Measurements from ENCODE around the gene LZTR1. TPM values are rescaled to one million over a fixed set of nuclear protein-coding genes. Genes with fewer than 3 reads are reported as not detected.

LZTR1 gene
- total and polyA plus RNA-seq, 11 donors, result 18.4 to 41.9 (median 26.6) TPM

DNA sequence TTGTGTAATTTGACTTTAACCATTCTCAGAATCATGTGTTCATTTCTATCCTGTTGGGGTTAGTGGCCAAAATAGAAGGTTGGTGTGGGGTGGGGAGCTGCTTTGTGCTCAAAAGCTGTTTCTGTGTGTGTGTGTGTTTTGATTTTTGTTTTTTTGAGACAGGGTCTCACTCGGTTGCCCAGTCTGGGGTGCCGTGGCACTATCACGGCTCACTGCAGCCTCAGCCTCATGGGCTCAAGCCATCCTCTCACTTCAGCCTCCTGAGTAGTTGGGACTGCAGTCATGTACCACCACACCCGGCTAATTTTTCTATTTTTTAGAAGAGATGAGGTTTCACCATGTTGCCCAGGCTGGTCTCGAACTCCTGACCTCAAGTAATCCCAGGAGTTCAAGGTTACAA lies 33.1 kb upstream of the LZTR1 start:
- Histone ChIP-seq H3K36me3 (peaks cover 0 to 58% (median 40%) of the 10 kb centered on the region in 9 donors), H3K9me3 (no peaks in the 10 kb centered on the region), H3K4me3 (no peak overlapping the region), H3K4me1 (peaks cover 0 to 34% (median 19%) of the 10 kb centered on the region in 12 donors), H3K27ac (no peak overlapping the region), H3K27me3 (no peaks in the 10 kb centered on the region)
- ATAC-seq (no peak), DNase-seq (no peak)
- intact Hi-C loops (cut with DNase I), result loop anchor here in 1 of 10 donors (5.0 kb wide), 1 partner anchor 33 kb away; the partner anchor contains the start of gene LZTR1
- TF ChIP-seq, protein P1, sequence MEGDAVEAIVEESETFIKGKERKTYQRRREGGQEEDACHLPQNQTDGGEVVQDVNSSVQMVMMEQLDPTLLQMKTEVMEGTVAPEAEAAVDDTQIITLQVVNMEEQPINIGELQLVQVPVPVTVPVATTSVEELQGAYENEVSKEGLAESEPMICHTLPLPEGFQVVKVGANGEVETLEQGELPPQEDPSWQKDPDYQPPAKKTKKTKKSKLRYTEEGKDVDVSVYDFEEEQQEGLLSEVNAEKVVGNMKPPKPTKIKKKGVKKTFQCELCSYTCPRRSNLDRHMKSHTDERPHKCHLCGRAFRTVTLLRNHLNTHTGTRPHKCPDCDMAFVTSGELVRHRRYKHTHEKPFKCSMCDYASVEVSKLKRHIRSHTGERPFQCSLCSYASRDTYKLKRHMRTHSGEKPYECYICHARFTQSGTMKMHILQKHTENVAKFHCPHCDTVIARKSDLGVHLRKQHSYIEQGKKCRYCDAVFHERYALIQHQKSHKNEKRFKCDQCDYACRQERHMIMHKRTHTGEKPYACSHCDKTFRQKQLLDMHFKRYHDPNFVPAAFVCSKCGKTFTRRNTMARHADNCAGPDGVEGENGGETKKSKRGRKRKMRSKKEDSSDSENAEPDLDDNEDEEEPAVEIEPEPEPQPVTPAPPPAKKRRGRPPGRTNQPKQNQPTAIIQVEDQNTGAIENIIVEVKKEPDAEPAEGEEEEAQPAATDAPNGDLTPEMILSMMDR (IDR thresholded peaks at IDR 0.05), result no peak
- no peak for TF ChIP-seq POLR2A (IDR thresholded peaks at IDR 0.05)
- 94 to 98% (median 96%) methylated on average over 5 of the region's 5 CpGs for WGBS, 4 donors

- TF ChIP-seq POLR2A (IDR thresholded peaks at IDR 0.05), result no peak
- Histone ChIP-seq H3K4me3 (no peak overlapping the region), H3K9me3 (no peaks in the 10 kb centered on the region), H3K4me1 (peaks cover 0 to 31% (median 17%) of the 10 kb centered on the region in 12 donors), H3K36me3 (peaks cover 0 to 60% (median 40%) of the 10 kb centered on the region in 9 donors), H3K27me3 (no peaks in the 10 kb centered on the region), H3K27ac (no peak overlapping the region)
- ATAC-seq, result no peak
- intact Hi-C loops (cut with DNase I), result loop anchor here in 1 of 10 donors (5.0 kb wide), 1 partner anchor 33 kb away; the partner anchor contains the start of gene LZTR1
- 84 to 88% (median 85%) methylated on average over 13 of the region's 13 CpGs for WGBS, 4 donors
- no peak for DNase-seq
Measured at GRCh38 chr22:20949698-20950183, 32.4 kb upstream of the LZTR1 start.

- Histone ChIP-seq H3K9me3 (no peaks in the 10 kb centered on the region), H3K27me3 (no peaks in the 10 kb centered on the region), H3K27ac (no peak overlapping the region), H3K36me3 (peaks cover 0 to 60% (median 40%) of the 10 kb centered on the region in 9 donors), H3K4me3 (no peak overlapping the region), H3K4me1 (peaks cover 0 to 19% (median 6%) of the 10 kb centered on the region in 12 donors)
- DNase-seq (no peak), ATAC-seq (no peak)
- intact Hi-C loops (cut with DNase I), result no loop called here
- 82 to 89% (median 88%) methylated on average over 10 of the region's 10 CpGs for WGBS, 4 donors
- TF ChIP-seq, protein P1 (IDR thresholded peaks at IDR 0.05), result no peak
- TF ChIP-seq POLR2A (IDR thresholded peaks at IDR 0.05), result no peak
Measured at GRCh38 chr22:20951151-20951931, 30.8 kb upstream of the LZTR1 start.

DNA sequence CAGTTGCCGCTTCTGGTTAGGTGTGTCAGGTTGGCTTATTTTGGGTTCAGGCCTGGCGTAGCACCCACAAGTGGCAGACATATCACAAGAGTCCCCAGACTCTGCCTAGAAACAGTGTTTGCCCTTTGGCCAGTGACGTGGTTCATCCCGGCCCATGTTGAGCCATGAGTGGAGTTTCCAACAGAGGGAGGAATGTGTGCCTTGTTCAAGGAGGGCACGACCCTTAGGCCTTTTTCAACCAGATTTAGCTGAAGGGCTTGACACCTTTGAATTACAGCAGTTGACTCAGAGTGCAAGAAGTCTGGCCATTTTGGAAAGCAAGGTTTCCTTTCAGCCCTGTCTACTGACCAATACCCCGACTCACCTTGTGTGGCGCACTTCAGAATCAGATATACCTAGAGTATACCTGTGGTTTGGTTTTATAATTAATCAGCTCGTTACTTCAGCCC lies 30.1 kb upstream of the LZTR1 start:
- peaks cover 0 to 59% (median 40%) of the 10 kb centered on the region in 9 donors for H3K36me3 ChIP-seq
- ATAC-seq, result no peak
- no peak overlapping the region for H3K27ac ChIP-seq
- intact Hi-C loops (cut with DNase I), result no loop called here
- no peak for TF ChIP-seq POLR2A (IDR thresholded peaks at IDR 0.05)
- TF ChIP-seq, protein P1 (IDR thresholded peaks at IDR 0.05), result no peak
- DNase-seq, result no peak
- H3K4me1 ChIP-seq, result peaks cover 0 to 19% (median 4%) of the 10 kb centered on the region in 12 donors
- H3K27me3 ChIP-seq, result no peaks in the 10 kb centered on the region
- H3K4me3 ChIP-seq, result no peak overlapping the region
- H3K9me3 ChIP-seq, result no peaks in the 10 kb centered on the region
- 92 to 94% (median 93%) methylated on average over 8 of the region's 8 CpGs for WGBS, 4 donors

All from heart left ventricle (tissue), 16 donors.